GM21529 (cell line): ENCODE results near the gene HCST.
"Not testable (repeated sequence)": the region's sequence is repeated elsewhere in the genome, so short reads cannot be mapped to it uniquely, and the experiment has no call there.

ENCODE experiments used
- ATAC-seq: cut with Tn5 transposase; IDR thresholded peaks from one replicate; pipeline ENCODE4 v1.9.1; 2021; ENCODE audit not compliant: unreplicated experiment

HCST gene, protein sequence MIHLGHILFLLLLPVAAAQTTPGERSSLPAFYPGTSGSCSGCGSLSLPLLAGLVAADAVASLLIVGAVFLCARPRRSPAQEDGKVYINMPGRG

DNA sequence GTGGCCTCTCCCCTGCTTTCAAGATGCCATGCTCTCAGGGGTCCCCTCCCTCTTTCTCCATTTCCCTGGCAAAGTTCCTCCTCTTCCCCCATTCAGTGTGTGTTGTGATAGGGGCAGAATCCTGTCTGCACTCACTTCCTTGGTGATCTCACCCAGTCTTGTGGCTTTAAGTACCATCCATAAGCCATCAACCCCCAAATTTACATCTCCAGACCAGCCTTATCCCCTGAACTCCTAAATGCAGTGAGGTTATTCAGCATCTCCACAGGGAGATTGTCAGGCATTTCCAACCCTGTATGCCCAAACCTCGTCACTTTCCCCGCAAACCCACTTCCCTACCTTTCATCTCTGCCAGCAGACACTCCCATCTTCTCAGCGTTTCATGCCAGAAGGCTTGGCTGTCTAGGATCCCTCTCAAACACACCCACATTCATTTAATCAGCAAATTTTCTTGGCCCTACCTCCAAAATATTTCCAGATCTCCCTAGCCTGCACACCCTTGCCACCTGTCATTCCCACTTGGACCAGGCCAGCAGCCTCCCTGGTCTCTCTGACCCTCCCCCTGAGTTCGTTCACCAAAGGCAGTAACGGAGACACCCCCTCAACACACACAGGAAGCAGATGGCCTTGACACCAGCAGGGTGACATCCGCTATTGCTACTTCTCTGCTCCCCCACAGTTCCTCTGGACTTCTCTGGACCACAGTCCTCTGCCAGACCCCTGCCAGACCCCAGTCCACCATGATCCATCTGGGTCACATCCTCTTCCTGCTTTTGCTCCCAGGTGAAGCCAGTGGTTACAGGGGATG is at the start of gene HCST:
Gene HCST (plus strand): TSS at position 676 of the 808 bp plus-strand sequence. CDS start 65 bp downstream, at position 741.
- no peak for ATAC-seq

DNA sequence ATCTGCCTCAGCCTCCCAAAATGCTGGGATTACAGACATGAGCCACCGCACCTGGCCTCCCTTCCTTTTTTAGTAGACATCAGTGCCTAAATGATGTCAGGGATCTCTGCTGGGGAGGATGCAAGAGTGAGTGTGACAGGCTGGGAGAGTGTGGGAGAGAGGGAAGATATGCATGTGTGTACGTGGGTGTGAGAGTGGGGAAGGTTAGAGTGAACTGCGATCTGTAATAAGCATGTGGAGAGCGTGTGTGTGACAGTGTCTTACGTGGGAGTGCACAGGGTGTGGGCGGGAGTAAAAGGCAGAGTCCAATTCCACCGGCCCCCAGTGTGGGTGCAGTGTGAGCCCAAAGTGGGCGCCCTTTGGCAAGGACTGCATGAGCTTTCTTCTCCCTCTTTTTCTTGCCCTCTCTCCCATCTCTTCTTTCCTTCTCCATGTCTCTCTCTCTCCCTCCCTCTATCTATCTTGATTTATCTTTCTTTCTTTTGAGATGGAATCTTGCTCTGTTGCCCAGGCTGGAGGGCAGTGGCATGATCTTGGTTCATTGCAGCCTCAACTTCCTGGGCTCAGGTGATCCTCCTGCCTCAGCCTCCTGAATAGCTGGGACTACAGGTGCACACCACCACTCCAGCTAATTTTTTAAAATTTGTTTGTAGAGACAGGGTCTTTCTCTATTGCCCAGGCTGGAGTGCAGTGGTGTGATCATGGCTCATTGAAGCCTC is 49.1 kb upstream of the HCST start:
- ATAC-seq = no peak

DNA sequence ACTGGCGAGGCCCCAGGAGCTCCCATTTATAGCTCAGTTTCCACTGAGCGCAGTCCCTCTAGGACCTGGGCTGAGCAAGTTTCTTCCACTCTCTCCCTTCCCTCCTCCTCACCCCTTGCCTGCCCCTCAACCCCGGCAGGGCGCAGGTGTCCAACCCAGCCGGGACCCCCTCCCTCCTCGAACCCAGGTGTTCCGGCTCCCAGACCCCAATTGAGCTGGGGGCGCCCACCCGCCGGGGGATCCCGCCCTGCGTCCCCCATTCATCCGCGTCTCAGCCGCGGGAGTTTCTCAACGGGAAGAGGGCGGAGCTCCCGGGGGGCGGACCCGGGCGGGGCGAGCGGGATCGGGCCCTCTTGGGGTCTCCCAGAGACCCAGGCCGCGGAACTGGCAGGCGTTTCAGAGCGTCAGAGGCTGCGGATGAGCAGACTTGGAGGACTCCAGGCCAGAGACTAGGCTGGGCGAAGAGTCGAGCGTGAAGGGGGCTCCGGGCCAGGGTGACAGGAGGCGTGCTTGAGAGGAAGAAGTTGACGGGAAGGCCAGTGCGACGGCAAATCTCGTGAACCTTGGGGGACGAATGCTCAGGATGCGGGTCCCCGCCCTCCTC is 45.7 kb upstream of the HCST start, which contains the start of gene KIRREL2:
Gene KIRREL2 (plus strand): TSS at position 366 of the 604 bp plus-strand sequence. CDS start 209 bp downstream, at position 575.
- ATAC-seq = no peak

DNA sequence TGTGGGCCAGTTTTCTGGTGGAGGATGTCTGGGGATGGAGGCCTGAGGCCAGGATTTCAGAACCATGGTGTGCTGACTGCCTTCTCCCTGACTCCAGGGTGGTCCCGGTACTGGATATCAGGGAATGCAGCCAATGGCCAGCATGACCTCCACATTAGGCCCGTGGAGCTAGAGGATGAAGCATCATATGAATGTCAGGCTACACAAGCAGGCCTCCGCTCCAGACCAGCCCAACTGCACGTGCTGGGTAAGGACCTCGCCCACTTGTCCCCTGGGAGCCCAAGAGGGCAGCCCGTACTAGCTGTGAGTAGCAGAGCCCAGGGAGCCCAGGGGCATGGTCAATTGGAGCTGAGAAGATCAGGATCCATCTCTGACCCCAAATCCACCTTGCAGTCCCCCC is 44.0 kb upstream of the HCST start:
- no peak for ATAC-seq

DNA sequence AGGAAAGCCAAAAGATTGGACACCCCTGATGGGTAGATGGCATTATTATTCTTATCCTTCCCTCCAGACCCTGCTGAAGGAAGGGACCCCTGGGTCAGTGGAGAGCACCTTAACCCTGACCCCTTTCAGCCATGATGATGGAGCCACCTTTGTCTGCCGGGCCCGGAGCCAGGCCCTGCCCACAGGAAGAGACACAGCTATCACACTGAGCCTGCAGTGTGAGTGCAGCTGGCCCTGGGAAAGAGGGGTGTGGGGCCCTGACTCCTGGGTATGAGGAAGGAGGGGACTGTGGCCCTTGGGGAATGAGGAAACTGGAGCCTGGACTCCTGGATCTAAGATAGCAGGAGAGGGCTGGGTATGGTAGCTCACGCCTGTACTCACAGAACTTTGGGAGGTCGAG is 42.9 kb upstream of the HCST start:
- no peak for ATAC-seq

DNA sequence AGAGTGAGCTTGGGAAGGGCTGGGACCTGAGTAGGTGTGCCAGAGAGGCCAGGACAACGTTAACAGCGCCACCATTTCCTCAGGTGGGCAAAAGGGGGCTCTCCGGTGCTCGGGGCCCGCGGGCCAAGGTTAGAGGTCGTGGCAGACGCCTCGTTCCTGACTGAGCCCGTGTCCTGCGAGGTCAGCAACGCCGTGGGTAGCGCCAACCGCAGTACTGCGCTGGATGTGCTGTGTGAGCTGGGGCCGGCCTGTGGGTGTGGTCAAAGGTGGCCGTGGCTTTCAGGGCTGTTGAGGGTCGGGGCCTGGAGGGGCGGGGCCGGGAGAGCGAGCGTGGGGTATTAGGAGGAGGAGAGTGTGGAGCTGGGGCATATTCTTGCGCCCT is 41.9 kb upstream of the HCST start:
- no peak for ATAC-seq

DNA sequence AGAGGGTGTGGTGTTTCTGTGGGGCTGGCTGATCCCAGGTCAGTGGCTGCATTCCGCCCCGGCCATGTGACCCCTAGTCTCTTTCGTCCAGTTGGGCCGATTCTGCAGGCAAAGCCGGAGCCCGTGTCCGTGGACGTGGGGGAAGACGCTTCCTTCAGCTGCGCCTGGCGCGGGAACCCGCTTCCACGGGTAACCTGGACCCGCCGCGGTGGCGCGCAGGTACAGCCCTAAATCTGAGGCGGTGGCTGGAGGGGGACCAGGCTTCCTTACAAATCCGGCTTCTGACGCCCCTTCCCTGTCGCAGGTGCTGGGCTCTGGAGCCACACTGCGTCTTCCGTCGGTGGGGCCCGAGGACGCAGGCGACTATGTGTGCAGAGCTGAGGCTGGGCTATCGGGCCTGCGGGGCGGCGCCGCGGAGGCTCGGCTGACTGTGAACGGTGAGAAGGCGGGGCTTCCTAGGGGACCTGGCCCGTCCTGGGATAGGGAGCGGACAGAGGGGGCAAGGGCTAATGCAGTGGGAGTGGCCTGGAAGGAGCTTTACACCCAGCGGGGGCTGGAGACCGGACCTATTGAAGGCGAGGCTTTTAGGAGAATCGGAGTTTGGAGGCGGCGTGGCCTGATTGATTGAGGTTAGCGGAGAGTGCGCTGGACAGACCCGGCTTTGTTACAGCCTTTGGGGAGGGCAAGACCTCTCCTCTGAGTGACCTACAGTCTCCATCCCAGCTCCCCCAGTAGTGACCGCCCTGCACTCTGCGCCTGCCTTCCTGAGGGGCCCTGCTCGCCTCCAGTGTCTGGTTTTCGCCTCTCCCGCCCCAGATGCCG is 41.3 kb upstream of the HCST start:
- ATAC-seq = no peak

DNA sequence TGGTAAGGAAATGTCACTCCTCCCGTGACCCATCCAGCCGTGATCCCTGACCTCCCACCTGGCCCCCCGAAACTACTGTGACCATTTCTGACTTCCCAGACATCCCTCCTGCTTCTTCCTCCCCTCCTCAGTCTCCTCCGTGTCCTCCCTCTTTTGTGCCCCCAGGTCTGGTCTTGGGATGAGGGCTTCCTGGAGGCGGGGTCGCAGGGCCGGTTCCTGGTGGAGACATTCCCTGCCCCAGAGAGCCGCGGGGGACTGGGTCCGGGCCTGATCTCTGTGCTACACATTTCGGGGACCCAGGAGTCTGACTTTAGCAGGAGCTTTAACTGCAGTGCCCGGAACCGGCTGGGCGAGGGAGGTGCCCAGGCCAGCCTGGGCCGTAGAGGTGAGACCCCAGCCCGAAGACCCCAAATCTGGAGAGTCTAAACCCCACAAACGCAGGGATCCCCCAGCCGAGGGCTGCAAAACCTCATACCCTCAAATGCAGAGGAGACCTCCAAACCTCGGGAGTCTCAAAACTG is 40.6 kb upstream of the HCST start:
- no peak for ATAC-seq

DNA sequence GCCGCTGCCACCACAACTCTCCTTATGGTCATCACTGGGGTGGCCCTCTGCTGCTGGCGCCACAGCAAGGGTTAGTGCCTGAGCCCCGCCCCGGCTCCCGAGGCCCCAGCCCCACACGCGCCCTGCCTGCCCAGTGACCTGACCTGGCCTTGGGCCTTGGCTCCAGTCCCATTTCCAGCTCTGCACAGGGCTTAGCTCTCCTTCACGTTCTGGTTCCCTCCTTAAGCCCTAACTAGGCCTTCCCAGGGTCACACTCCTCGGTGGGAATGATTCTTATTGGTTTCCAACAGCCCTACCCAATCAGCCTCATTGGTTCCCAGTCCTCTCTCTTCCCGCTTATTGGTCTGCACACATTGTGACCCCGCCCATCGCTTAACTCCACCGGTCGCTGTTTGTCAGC is 39.8 kb upstream of the HCST start:
- no peak for ATAC-seq

DNA sequence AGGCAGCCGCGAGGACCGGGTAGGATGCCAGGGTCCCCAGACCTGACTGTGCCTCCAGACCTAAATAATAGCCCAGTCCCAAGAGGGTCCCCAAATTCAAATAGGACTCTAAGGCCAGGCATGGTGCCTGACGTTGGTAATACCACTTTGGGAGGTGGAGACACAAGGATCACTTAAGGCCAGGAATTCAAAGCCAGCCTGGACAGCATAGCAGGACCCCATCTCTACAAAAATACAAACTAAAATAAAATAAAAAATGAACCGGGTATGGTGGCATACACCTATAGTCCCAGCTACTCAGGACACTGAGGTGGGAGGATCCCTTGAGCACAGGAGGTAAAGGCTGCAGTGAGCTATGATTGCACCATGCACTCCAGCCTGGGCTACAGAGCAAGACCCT is 39.3 kb upstream of the HCST start:
- ATAC-seq = no peak

DNA sequence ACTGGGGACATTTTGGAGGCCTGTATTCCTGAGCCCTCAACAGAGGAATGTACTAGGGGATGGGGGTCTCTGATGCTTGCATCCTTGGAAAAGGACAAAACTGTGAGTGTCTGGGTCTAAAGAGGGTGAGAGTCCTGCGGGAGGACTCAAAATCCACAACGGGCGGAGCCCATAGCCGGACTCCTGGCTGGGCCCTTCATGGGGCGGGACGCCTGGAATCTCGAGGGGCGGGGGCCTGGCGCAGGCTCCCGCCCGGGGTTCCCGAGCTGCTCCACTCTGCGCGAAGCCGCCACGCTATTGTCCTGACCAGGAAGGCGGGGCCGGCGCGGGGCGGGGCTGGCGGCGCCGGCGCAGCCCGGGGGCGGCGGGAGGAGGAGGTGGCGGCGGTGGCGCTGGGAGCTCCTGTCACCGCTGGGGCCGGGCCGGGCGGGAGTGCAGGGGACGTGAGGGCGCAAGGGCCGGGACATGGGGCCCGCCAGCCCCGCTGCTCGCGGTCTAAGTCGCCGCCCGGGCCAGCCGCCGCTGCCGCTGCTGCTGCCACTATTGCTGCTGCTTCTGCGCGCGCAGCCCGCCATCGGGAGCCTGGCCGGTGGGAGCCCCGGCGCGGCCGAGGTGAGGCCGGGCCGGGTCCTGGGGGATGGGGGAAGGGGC is 34.0 kb upstream of the HCST start, which contains the start of gene APLP1:
Gene APLP1 (plus strand): TSS at position 403 of the 651 bp plus-strand sequence. CDS start 63 bp downstream, at position 466.
- no peak for ATAC-seq

DNA sequence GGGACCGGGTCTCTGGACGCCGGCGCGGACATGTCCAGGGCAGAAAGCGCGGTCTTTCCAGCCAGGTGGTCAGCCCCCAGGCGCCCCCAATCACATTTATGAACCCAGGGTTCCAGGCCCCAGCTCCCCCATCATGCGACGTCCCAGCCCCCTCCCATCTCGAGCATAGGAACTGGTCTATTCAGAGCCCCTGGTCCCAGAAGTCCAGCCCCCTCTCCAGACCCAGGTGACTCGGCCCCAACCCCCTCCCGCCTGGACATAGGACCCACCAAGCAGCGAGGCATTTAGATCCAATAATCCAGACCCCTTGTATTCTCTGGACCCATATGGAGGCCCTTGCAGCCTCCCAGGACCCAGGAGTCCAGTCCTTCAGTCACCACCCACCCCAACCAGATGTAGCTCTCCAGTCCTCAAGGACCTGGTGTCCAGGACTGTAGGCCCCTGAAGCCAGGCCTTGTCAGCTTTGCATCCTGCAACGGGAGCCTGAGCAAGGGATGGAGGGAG is 33.5 kb upstream of the HCST start:
- no peak for ATAC-seq

DNA sequence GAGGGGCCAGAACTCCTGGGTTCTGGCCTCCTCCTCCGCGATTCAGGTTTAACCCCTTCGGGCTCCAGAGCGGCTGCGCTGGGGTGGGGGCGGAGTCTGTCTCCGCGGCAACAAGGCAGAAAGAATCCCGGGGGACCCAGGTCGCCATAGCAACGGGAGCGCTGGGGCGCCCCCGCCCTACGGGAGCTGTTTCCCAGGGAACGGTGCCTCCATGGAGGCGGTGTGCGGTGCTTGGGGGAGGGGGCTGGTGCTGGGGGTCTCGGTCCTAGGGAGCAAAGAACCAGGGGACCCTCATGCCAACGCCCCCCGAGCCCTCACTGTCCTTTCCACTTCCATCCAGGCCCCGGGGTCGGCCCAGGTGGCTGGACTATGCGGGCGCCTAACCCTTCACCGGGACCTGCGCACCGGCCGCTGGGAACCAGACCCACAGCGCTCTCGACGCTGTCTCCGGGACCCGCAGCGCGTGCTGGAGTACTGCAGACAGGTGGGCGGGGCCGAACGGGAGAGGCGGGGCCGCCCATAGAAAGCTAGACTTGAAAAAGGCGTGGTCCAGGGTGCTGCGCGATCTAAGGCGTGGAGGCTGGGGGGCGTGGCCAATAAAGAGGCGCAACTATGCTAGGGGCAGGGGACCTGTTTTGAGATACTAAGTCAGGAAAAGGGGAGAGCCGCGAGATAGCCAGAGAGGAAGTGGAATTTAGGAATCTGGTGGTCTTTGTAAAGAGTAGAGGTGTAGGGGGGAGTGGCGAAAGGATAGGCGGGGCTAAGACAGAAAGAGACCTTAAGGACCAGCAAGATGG is 32.8 kb upstream of the HCST start:
- peak; percentile 70 for ATAC-seq

DNA sequence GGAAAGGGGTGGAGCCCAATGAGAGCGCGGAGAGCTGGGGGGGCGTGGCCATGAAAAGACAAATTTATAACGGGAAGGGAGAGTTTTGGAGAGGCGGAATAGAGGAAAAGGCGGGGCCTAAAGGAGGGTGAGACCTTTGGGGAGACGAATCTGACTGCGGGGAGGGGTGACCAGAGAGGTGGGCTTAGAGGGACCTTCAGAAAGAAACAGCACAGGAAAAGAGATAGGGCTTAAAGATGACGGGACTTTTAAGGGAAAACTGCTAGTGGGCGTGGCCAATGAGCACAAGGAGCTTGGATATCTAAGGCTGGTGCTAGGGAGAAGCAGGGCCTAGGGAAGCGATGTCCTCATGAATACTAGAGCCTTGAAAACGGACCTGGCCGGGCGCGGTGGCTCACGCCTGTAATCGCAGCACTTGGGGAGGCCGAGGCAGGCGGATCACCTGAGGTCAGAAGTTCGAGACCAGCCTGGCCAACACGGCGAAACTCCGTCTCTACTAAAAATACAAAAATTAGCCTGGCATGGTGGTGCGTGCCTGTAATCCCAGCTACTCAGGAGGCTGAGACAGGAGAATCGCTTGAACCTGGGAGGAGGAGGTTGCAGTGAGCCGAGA is 32.1 kb upstream of the HCST start:
- ATAC-seq = not testable (repeated sequence)

DNA sequence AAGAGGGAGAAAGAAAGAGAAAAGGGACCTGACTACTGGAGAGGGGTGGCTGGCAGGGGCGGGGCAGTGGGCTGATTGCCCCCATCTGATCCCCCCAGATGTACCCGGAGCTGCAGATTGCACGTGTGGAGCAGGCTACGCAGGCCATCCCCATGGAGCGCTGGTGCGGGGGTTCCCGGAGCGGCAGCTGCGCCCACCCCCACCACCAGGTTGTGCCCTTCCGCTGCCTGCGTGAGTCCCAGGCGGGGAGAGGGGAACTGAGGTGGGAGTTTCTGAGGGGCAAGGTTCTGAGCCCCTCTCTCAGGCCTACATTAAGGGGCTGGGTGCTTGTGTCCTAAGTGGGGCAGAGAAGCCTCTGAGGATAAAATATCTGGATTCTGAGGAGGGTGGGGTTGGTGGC is 31.5 kb upstream of the HCST start:
- no peak for ATAC-seq

DNA sequence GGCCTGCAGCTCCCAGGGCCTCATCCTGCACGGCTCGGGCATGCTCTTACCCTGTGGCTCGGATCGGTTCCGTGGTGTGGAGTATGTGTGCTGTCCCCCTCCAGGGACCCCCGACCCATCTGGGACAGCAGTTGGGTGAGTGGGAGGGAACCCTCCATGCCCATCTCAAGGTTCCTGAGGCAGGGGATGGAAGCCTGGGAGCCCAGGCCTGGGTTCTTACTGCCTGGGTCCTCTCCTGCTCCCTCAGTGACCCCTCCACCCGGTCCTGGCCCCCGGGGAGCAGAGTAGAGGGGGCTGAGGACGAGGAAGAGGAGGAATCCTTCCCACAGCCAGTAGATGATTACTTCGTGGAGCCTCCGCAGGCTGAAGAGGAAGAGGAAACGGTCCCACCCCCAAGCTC is 30.7 kb upstream of the HCST start:
- no peak for ATAC-seq

DNA sequence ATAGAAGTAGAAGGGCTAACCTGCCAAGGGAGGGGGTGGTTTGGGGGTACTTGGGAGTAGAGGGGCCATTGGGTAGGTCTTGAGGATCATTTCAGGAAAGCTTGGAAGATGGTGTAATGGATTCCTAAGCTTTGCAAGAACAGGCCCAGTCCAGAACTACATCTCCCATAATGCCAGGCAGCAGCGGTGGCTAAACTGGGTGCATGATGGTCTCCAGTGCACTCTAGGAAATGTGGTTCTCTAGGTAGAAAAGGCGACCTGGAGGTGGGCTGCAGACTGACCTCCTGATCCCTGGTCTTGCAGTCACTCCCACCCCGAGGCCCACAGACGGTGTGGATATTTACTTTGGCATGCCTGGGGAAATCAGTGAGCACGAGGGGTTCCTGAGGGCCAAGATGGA is 30.1 kb upstream of the HCST start:
- no peak for ATAC-seq

DNA sequence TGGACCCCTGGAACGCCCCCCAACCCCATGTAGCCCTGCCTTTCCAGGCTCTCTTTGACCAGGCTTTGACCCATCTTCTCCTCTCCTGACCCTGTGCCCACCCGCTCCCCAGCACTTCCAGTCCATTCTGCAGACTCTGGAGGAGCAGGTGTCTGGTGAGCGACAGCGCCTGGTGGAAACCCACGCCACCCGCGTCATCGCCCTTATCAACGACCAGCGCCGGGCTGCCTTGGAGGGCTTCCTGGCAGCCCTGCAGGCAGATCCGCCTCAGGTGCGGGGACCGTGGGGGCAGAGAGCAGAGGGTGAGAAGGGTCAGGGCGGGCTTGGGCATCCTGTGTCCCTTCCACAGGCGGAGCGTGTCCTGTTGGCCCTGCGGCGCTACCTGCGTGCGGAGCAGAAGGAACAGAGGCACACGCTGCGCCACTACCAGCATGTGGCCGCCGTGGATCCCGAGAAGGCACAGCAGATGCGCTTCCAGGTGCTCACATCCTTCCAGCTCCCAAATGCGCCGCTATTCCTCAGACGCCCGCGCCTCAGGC is 27.9 kb upstream of the HCST start:
- ATAC-seq = no peak
